ENCODE measurements around the gene FUT1. TPM values are rescaled to one million over a fixed set of nuclear protein-coding genes. Genes with fewer than 3 reads are reported as not detected.

Gene FUT1
- total RNA-seq, 2 experiments from 2014 or later, result 0.03 TPM; not detected in 1

DNA sequence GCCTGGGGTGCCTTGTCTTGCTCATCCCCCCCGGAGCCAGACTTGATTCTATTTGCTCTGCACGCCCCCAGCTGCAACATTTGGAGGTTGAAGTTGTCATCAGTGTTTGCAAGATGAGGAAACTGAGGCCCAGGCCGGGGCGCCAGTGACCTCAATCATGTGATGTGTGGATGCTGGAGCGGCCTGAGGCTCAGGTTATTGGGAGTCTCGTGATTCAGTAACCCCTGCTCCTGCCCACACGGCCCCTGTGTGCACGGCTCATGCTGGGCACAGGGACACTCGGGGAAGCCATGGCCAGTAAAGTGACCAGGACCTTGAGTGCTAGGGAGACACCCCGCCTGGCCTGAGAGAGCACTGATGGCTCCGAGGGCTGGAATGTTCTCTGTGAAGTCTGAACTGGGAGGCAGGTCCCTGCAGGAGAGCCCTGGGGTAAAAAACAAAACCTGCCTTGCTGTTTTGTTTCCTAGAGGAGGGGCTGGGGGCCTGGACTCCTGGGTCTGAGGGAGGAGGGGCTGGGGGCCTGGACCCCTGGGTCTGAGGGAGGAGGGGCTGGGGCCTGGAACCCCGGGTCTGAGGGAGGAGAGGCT lies 4.7 kb upstream of the FUT1 start:
- POLR2A ChIA-PET, result no interaction called here
- DNase-seq (ENCODE audit: low spot score), result no peak
- Histone ChIP-seq H3K9me3 (ENCODE audit: low read length) (no peaks in the 10 kb centered on the region), H3K36me3 (ENCODE audit: insufficient read depth, low read length) (no peaks in the 10 kb centered on the region), H2AFZ (ENCODE audit: low read length) (no peak overlapping the region), H3K4me2 (ENCODE audit: low read length) (no peak overlapping the region), H3K4me1 (ENCODE audit: insufficient read depth, low read length, poor library complexity, severe bottlenecking) (peaks cover 17% of the 10 kb centered on the region), H3K27ac (ENCODE audit: low read depth, low read length, poor library complexity, severe bottlenecking) (no peak overlapping the region), H3K4me3 (ENCODE audit: low read depth, low read length, poor library complexity, severe bottlenecking) (no peak overlapping the region), H4K20me1 (ENCODE audit: insufficient read depth, low read length) (no peaks in the 10 kb centered on the region), H3K79me2 (ENCODE audit: insufficient read depth, low read depth, low read length) (no peaks in the 10 kb centered on the region), H3K9me2 (ENCODE audit: insufficient read depth, low read length) (no peaks in the 10 kb centered on the region)
- TF ChIP-seq EZH2phosphoT487 (IDR thresholded peaks at IDR 0.05; ENCODE audit: borderline replicate concordance, low read depth, low read length), result no peak
- TF ChIP-seq, protein P1, sequence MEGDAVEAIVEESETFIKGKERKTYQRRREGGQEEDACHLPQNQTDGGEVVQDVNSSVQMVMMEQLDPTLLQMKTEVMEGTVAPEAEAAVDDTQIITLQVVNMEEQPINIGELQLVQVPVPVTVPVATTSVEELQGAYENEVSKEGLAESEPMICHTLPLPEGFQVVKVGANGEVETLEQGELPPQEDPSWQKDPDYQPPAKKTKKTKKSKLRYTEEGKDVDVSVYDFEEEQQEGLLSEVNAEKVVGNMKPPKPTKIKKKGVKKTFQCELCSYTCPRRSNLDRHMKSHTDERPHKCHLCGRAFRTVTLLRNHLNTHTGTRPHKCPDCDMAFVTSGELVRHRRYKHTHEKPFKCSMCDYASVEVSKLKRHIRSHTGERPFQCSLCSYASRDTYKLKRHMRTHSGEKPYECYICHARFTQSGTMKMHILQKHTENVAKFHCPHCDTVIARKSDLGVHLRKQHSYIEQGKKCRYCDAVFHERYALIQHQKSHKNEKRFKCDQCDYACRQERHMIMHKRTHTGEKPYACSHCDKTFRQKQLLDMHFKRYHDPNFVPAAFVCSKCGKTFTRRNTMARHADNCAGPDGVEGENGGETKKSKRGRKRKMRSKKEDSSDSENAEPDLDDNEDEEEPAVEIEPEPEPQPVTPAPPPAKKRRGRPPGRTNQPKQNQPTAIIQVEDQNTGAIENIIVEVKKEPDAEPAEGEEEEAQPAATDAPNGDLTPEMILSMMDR (conservative IDR thresholded peaks at IDR 0.05; ENCODE audit: low read length), result no peak
- CTCF ChIA-PET (ENCODE audit: unreplicated experiment), result no interaction called here
- no TSS peak for BruUV-seq (replicated peaks)
- intact Hi-C loops (cut with micrococcal nuclease; ENCODE audit: unreplicated experiment), result no loop called here

DNA sequence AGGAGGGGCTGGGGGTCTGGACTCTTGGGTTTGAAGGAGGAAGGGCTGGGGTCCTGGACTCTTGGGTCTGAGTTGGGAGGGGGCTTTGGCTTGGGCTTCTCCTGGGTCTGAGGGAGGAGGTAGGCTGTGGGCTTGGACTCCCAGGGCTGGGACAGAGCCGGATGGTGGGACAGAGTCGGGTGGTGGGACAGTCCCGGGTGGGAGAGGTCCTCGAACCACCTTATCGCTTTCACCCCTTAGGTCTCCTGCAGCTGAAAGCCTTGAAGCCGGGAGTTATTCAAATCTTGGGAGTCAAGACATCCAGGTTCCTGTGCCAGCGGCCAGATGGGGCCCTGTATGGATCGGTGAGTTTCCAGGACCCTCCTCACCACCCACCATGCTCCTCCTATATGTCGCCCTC lies 4.2 kb upstream of the FUT1 start:
- BruUV-seq (replicated peaks), result no TSS peak
- no peak for DNase-seq (ENCODE audit: low spot score)
- intact Hi-C loops (cut with micrococcal nuclease; ENCODE audit: unreplicated experiment), result no loop called here
- Histone ChIP-seq H3K36me3 (ENCODE audit: insufficient read depth, low read length) (no peaks in the 10 kb centered on the region), H2AFZ (ENCODE audit: low read length) (no peak overlapping the region), H3K9me3 (ENCODE audit: low read length) (no peaks in the 10 kb centered on the region), H3K9me2 (ENCODE audit: insufficient read depth, low read length) (no peaks in the 10 kb centered on the region), H3K4me2 (ENCODE audit: low read length) (no peak overlapping the region), H3K4me3 (ENCODE audit: low read depth, low read length, poor library complexity, severe bottlenecking) (no peak overlapping the region), H3K4me1 (ENCODE audit: insufficient read depth, low read length, poor library complexity, severe bottlenecking) (peaks cover 20% of the 10 kb centered on the region), H3K79me2 (ENCODE audit: insufficient read depth, low read depth, low read length) (no peaks in the 10 kb centered on the region), H4K20me1 (ENCODE audit: insufficient read depth, low read length) (no peaks in the 10 kb centered on the region), H3K27ac (ENCODE audit: low read depth, low read length, poor library complexity, severe bottlenecking) (no peak overlapping the region)
- CTCF ChIA-PET (ENCODE audit: unreplicated experiment), result no interaction called here
- POLR2A ChIA-PET, result no interaction called here
- TF ChIP-seq, protein P1 (conservative IDR thresholded peaks at IDR 0.05; ENCODE audit: low read length), result no peak
- no peak for TF ChIP-seq EZH2phosphoT487 (IDR thresholded peaks at IDR 0.05; ENCODE audit: borderline replicate concordance, low read depth, low read length)

DNA sequence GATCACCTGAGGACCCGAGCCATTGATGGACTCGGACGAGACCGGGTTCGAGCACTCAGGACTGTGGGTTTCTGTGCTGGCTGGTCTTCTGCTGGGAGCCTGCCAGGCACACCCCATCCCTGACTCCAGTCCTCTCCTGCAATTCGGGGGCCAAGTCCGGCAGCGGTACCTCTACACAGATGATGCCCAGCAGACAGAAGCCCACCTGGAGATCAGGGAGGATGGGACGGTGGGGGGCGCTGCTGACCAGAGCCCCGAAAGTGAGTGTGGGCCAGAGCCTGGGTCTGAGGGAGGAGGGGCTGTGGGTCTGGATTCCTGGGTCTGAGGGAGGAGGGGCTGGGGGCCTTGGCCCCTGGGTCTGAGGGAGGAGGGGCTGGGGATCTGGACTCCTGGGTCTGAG lies 3.8 kb upstream of the FUT1 start:
- H3K9me3 ChIP-seq (ENCODE audit: low read length), result no peaks in the 10 kb centered on the region
- no peaks in the 10 kb centered on the region for H3K79me2 ChIP-seq (ENCODE audit: insufficient read depth, low read depth, low read length)
- peaks cover 20% of the 10 kb centered on the region for H3K4me1 ChIP-seq (ENCODE audit: insufficient read depth, low read length, poor library complexity, severe bottlenecking)
- intact Hi-C loops (cut with micrococcal nuclease; ENCODE audit: unreplicated experiment), result no loop called here
- H3K36me3 ChIP-seq (ENCODE audit: insufficient read depth, low read length), result no peaks in the 10 kb centered on the region
- H3K4me2 ChIP-seq (ENCODE audit: low read length), result no peak overlapping the region
- no peak overlapping the region for H3K4me3 ChIP-seq (ENCODE audit: low read depth, low read length, poor library complexity, severe bottlenecking)
- CTCF ChIA-PET (ENCODE audit: unreplicated experiment), result no interaction called here
- no peak overlapping the region for H2AFZ ChIP-seq (ENCODE audit: low read length)
- no peak for DNase-seq (ENCODE audit: low spot score)
- POLR2A ChIA-PET, result no interaction called here
- BruUV-seq (replicated peaks), result no TSS peak
- H3K27ac ChIP-seq (ENCODE audit: low read depth, low read length, poor library complexity, severe bottlenecking), result no peak overlapping the region
- no peaks in the 10 kb centered on the region for H3K9me2 ChIP-seq (ENCODE audit: insufficient read depth, low read length)
- TF ChIP-seq EZH2phosphoT487 (IDR thresholded peaks at IDR 0.05; ENCODE audit: borderline replicate concordance, low read depth, low read length), result no peak
- TF ChIP-seq, protein P1 (conservative IDR thresholded peaks at IDR 0.05; ENCODE audit: low read length), result no peak
- no peaks in the 10 kb centered on the region for H4K20me1 ChIP-seq (ENCODE audit: insufficient read depth, low read length)
